Karpas-422 (cell line): ENCODE measurements around the gene MRPS15. TPM values are rescaled to one million over a fixed set of nuclear protein-coding genes. Genes with fewer than 3 reads are reported as not detected.
"Not testable (repeated sequence)": the region's sequence is repeated elsewhere in the genome, so short reads cannot be mapped to it uniquely, and the experiment has no call there.

Experiments used
- DNase-seq: peaks from one replicate; pipeline ENCODE4 v3.0.0-alpha.2; 2015
- H2AFZ ChIP-seq: fragments of 200-600 bp; sonication (generic); 2 replicates; pipeline ENCODE4 v1.6.1; 2014; ENCODE audit warnings: antibody characterized with exemption, low read length, mixed read lengths
- H3K27ac ChIP-seq: fragments of 200-600 bp; sonication (generic); 2 replicates; pipeline ENCODE4 v1.5.1; 2014; ENCODE audit warnings: mild to moderate bottlenecking, low read length, moderate library complexity
- H3K27me3 ChIP-seq: fragments of 200-600 bp; sonication (generic); 2 replicates; pipeline ENCODE4 v1.6.1; 2014; ENCODE audit warnings: low read length, mixed read lengths
- H3K36me3 ChIP-seq: fragments of 200-600 bp; sonication (generic); 2 replicates; pipeline ENCODE4 v1.6.1; 2014; ENCODE audit warnings: low read length, mixed read lengths; ENCODE audit not compliant: insufficient read depth
- H3K4me1 ChIP-seq: fragments of 200-600 bp; sonication (generic); 2 replicates; pipeline ENCODE4 v1.6.1; 2014; ENCODE audit warnings: mild to moderate bottlenecking, low read length, mixed read lengths
- H3K4me2 ChIP-seq: fragments of 200-600 bp; sonication (generic); 2 replicates; pipeline ENCODE4 v1.6.1; 2014; ENCODE audit warnings: low read length, low read depth, mild to moderate bottlenecking; ENCODE audit not compliant: poor library complexity, severe bottlenecking
- H3K4me3 ChIP-seq: fragments of 200-600 bp; sonication (generic); 2 replicates; pipeline ENCODE4 v1.5.1; 2014; ENCODE audit warnings: mild to moderate bottlenecking, antibody characterized with exemption, low read length, mixed read lengths
- H3K79me2 ChIP-seq: fragments of 200-600 bp; sonication (generic); 2 replicates; pipeline ENCODE4 v1.6.1; 2014; ENCODE audit warnings: mild to moderate bottlenecking, low read length, mixed read lengths
- H3K9ac ChIP-seq: fragments of 200-600 bp; sonication (generic); 2 replicates; pipeline ENCODE4 v1.6.0; 2014; ENCODE audit warnings: low read length
- H3K9me2 ChIP-seq: fragments of 200-600 bp; sonication (generic), shearing (Covaris generic); replicated peaks from 2 replicates; pipeline ENCODE4 v1.6.0; 2014; ENCODE audit warnings: mild to moderate bottlenecking, low read length, moderate library complexity; ENCODE audit not compliant: insufficient read depth
- H3K9me3 ChIP-seq: fragments of 300-700, 200-600 bp; sonication (generic); 2 replicates; pipeline ENCODE4 v1.6.1; 2014; ENCODE audit warnings: low read length, mixed read lengths
- H4K20me1 ChIP-seq: fragments of 200-600 bp; sonication (generic); 2 replicates; pipeline ENCODE4 v1.6.1; 2014; ENCODE audit warnings: mild to moderate bottlenecking, antibody characterized with exemption, low read length, low read depth; ENCODE audit not compliant: insufficient read depth
- total RNA-seq: library from RNA; depleted of rRNA; stranded (reverse); fragments of >200 nt; shearing (Covaris generic); gene quantifications from 2 replicates; pipeline ENCODE4 v1.2.3, GENCODE V29; 2014; ENCODE audit warnings: low replicate concordance

Gene MRPS15
- total RNA-seq, 1 experiment from 2014 or later, result 86.7 TPM

- Histone ChIP-seq H3K9ac (no peak overlapping the region), H3K27me3 (no peaks in the 10 kb centered on the region), H3K9me3 (no peaks in the 10 kb centered on the region), H3K4me2 (no peak overlapping the region), H3K9me2 (no peaks in the 10 kb centered on the region), H3K4me3 (no peak overlapping the region), H3K36me3 (no peaks in the 10 kb centered on the region), H2AFZ (no peak overlapping the region; the same call in 1 of the 2 replicates), H3K4me1 (no peaks in the 10 kb centered on the region), H4K20me1 (no peaks in the 10 kb centered on the region), H3K79me2 (no peaks in the 10 kb centered on the region), H3K27ac (no peak overlapping the region)
- DNase-seq, result no peak
Measured at GRCh38 chr1:36503733-36504132, 39.5 kb upstream of the MRPS15 start.

- H3K36me3 ChIP-seq, result no peaks in the 10 kb centered on the region
- no peaks in the 10 kb centered on the region for H4K20me1 ChIP-seq
- H3K4me1 ChIP-seq, result no peaks in the 10 kb centered on the region
- no peak overlapping the region for H3K4me3 ChIP-seq
- H2AFZ ChIP-seq, result no peak overlapping the region
- no peak overlapping the region for H3K9ac ChIP-seq
- no peaks in the 10 kb centered on the region for H3K9me3 ChIP-seq
- DNase-seq, result no peak
- no peaks in the 10 kb centered on the region for H3K27me3 ChIP-seq
- no peak overlapping the region for H3K4me2 ChIP-seq
- H3K27ac ChIP-seq, result no peak overlapping the region
- H3K79me2 ChIP-seq, result no peaks in the 10 kb centered on the region
- H3K9me2 ChIP-seq, result no peaks in the 10 kb centered on the region
Measured at GRCh38 chr1:36503159-36503558, 39.0 kb upstream of the MRPS15 start.

GRCh38 chr1:36502616-36503015 is 38.4 kb upstream of the MRPS15 start:
- DNase-seq, result no peak
- Histone ChIP-seq H3K79me2 (no peaks in the 10 kb centered on the region), H3K36me3 (no peaks in the 10 kb centered on the region), H3K9ac (no peak overlapping the region), H3K9me2 (no peaks in the 10 kb centered on the region), H3K4me3 (no peak overlapping the region), H3K4me2 (no peak overlapping the region), H3K9me3 (no peaks in the 10 kb centered on the region), H3K4me1 (no peaks in the 10 kb centered on the region), H3K27ac (no peak overlapping the region), H4K20me1 (no peaks in the 10 kb centered on the region), H2AFZ (no peak overlapping the region), H3K27me3 (no peaks in the 10 kb centered on the region)

- not testable (repeated sequence) for H3K9me3 ChIP-seq, DNase-seq, H3K9me2 ChIP-seq, H4K20me1 ChIP-seq, H3K27me3 ChIP-seq, H3K4me2 ChIP-seq, H3K27ac ChIP-seq, H3K4me1 ChIP-seq, H3K9ac ChIP-seq, H3K79me2 ChIP-seq, H3K36me3 ChIP-seq, H2AFZ ChIP-seq, H3K4me3 ChIP-seq
Measured at GRCh38 chr1:36501911-36502310, 37.7 kb upstream of the MRPS15 start.

GRCh38 chr1:36497207-36497606 is 33.0 kb upstream of the MRPS15 start:
- no peak overlapping the region for H3K4me2 ChIP-seq
- no peaks in the 10 kb centered on the region for H3K9me2 ChIP-seq
- DNase-seq, result no peak
- H3K27ac ChIP-seq, result no peak overlapping the region
- no peaks in the 10 kb centered on the region for H4K20me1 ChIP-seq
- H3K4me3 ChIP-seq, result no peak overlapping the region
- no peaks in the 10 kb centered on the region for H3K36me3 ChIP-seq
- H3K4me1 ChIP-seq, result no peaks in the 10 kb centered on the region
- H3K79me2 ChIP-seq, result no peaks in the 10 kb centered on the region
- no peak overlapping the region for H3K9ac ChIP-seq
- no peak overlapping the region for H2AFZ ChIP-seq
- no peaks in the 10 kb centered on the region for H3K9me3 ChIP-seq
- H3K27me3 ChIP-seq, result no peaks in the 10 kb centered on the region

GRCh38 chr1:36494971-36495370 is 30.8 kb upstream of the MRPS15 start:
- Histone ChIP-seq H3K9me3 (no peaks in the 10 kb centered on the region), H3K4me3 (no peak overlapping the region), H3K36me3 (no peaks in the 10 kb centered on the region), H3K79me2 (no peaks in the 10 kb centered on the region), H3K27me3 (no peaks in the 10 kb centered on the region), H2AFZ (no peak overlapping the region), H3K27ac (no peak overlapping the region), H4K20me1 (no peaks in the 10 kb centered on the region), H3K9me2 (no peaks in the 10 kb centered on the region), H3K4me1 (peaks cover 2% of the 10 kb centered on the region), H3K9ac (no peak overlapping the region), H3K4me2 (no peak overlapping the region)
- no peak for DNase-seq

DNA sequence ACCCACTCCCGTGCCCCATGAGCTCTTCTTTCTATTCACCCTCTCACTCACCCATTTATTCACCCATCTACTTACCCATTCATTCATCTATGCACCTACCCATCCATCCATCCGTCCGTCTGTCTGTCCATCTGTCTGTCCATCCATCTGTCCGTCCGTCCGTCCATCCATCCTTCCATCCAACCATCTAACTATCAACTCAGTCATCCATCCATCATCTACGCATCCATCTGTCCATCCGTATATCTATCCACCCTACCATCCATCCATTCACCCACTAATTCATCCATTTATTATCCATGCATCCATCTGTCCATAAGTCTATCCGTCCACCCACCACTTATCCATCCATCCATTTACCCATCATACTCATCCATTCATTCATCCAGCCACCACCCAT is 29.3 kb upstream of the MRPS15 start:
- Histone ChIP-seq H3K9me3 (no peaks in the 10 kb centered on the region), H3K79me2 (no peaks in the 10 kb centered on the region), H3K4me1 (peaks cover 14% of the 10 kb centered on the region), H3K9me2 (no peaks in the 10 kb centered on the region), H3K9ac (no peak overlapping the region), H4K20me1 (no peaks in the 10 kb centered on the region), H3K4me2 (no peak overlapping the region), H2AFZ (no peak overlapping the region), H3K27ac (no peak overlapping the region), H3K36me3 (no peaks in the 10 kb centered on the region), H3K27me3 (no peaks in the 10 kb centered on the region), H3K4me3 (no peak overlapping the region)
- no peak for DNase-seq

- Histone ChIP-seq H2AFZ (no peak overlapping the region), H3K9ac (no peak overlapping the region)
Measured at GRCh38 chr1:36492491-36492890, 28.3 kb upstream of the MRPS15 start.

More at GRCh38 chr1:36492491-36492890, 28.3 kb upstream of the MRPS15 start:
- Histone ChIP-seq H3K4me3 (no peak overlapping the region), H3K4me1 (peaks cover 18% of the 10 kb centered on the region), H3K27me3 (no peaks in the 10 kb centered on the region), H3K79me2 (no peaks in the 10 kb centered on the region), H3K9me3 (no peaks in the 10 kb centered on the region), H3K36me3 (no peaks in the 10 kb centered on the region), H3K27ac (no peak overlapping the region), H3K4me2 (no peak overlapping the region), H3K9me2 (no peaks in the 10 kb centered on the region), H4K20me1 (no peaks in the 10 kb centered on the region)
- no peak for DNase-seq
